DOHH2 (cell line): ENCODE data around the gene LEAP2.
A peak's percentile ranks its signal among the peaks of the same experiment; 100 is the strongest.

Source experiments
- EZH2phosphoT487 ChIP-seq: fragments of 200-600 bp; sonication (generic); IDR thresholded peaks from 2 replicates; pipeline ENCODE4 v1.6.1; 2017; ENCODE audit warnings: borderline replicate concordance, mild to moderate bottlenecking, antibody characterized with exemption, low read length, moderate library complexity, mixed read lengths
- TF ChIP-seq, protein P1 (sequence below): fragments of 200-600 bp; sonication (generic); IDR thresholded peaks from one replicate; pipeline ENCODE4 v1.5.1; 2014; ENCODE audit warnings: antibody characterized with exemption, mild to moderate bottlenecking, low read depth, low read length; ENCODE audit not compliant: poor library complexity, severe bottlenecking

DNA sequence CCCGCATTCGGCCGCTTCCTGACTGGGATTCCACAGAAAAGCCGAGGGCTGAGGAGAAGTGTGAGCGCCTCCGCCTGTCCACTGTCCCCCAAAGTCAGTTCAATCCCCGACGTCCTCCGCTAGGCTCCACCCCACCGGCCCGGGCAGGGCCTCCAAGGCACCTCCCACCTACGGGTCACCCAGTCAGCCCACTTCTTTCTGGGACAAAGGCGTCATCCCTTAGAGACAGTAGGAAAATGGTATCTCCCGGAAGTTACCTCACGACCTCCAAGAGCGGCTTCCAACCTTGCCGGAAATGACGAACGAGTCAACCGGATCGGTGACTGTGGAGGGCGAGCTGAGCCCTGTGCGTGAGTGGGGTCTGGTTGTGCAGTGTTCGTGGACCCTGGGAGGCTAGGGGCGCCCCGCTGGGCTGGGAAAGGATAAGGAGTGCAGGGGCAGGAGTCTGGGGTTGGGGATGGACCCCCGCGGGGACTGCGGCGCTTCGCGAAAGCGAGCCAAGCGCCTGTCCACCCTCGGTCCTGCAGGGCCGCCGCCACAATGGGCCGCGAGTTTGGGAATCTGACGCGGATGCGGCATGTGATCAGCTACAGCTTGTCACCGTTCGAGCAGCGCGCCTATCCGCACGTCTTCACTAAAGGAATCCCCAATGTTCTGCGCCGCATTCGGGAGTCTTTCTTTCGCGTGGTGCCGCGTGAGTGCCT lies 7.0 kb upstream of the LEAP2 start, which contains the start of the genes GDF9 and UQCRQ:
- TF ChIP-seq, protein P1, sequence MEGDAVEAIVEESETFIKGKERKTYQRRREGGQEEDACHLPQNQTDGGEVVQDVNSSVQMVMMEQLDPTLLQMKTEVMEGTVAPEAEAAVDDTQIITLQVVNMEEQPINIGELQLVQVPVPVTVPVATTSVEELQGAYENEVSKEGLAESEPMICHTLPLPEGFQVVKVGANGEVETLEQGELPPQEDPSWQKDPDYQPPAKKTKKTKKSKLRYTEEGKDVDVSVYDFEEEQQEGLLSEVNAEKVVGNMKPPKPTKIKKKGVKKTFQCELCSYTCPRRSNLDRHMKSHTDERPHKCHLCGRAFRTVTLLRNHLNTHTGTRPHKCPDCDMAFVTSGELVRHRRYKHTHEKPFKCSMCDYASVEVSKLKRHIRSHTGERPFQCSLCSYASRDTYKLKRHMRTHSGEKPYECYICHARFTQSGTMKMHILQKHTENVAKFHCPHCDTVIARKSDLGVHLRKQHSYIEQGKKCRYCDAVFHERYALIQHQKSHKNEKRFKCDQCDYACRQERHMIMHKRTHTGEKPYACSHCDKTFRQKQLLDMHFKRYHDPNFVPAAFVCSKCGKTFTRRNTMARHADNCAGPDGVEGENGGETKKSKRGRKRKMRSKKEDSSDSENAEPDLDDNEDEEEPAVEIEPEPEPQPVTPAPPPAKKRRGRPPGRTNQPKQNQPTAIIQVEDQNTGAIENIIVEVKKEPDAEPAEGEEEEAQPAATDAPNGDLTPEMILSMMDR, result peak; percentile 36
- TF ChIP-seq EZH2phosphoT487, result no peak
